T-helper 22 cell (primary cell): ENCODE data around the gene DYSF.

Experiments
- DNase-seq: peaks from one replicate; pipeline ENCODE4 v3.0.0-alpha.2; 2020; ENCODE audit warnings: low read depth

DYSF gene

DNA sequence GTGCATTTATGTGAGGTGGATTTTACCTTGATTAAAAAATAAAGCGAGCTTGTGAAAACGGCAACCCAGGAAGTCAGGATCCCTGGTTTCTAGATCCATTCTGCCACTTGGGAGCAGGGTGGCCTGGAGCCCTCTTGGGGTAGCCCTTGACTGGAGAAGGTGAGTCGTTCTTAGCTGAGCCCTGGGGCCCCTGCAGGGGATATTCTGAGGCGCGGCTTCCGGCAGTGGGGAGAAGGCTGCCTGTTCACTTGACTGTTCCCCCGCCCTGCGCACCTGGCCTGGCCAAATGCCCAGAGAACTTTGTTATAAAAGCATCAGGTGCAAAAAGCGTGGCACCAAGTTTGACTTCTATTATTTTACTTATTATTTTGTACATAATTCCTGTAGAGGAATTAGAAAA lies 221.9 kb downstream of the DYSF start:
- no peak for DNase-seq

DNA sequence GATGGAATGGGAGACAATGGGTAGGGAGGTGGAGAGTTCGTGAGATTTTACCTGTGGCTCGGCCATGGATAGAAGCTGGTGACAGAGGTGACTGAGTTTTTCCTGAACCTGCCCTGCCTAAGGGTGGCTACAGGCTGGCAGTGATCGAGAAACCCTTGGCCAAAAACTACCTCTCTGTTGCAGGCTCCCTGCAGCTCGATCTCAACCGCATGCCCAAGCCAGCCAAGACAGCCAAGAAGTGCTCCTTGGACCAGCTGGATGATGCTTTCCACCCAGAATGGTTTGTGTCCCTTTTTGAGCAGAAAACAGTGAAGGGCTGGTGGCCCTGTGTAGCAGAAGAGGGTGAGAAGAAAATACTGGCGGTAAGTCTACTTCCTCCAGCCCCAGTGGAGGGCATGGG lies 225.5 kb downstream of the DYSF start:
- no peak for DNase-seq

- DNase-seq: no peak
Observed at GRCh38 chr2:71679491-71679890, 226.1 kb downstream of the DYSF start.

DNA sequence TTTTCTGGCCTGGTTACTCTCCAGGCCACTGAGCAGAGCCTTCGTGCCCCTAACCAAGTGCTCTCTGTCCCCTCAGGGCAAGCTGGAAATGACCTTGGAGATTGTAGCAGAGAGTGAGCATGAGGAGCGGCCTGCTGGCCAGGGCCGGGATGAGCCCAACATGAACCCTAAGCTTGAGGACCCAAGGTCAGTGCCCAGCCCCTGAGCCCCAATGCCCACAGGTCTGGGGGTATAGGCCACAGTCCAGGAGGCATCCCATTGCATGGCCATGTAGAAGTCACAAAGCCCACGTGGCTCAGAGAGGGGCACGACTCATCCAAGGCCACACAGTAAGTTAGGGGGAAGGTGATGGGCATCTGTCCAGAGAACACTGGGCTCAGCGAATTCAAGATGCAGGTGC lies 227.6 kb downstream of the DYSF start:
- DNase-seq: no peak

GRCh38 chr2:71681626-71682025 lies 228.3 kb downstream of the DYSF start:
- no peak for DNase-seq

GRCh38 chr2:71682341-71682740 lies 229.0 kb downstream of the DYSF start:
- no peak for DNase-seq

DNA sequence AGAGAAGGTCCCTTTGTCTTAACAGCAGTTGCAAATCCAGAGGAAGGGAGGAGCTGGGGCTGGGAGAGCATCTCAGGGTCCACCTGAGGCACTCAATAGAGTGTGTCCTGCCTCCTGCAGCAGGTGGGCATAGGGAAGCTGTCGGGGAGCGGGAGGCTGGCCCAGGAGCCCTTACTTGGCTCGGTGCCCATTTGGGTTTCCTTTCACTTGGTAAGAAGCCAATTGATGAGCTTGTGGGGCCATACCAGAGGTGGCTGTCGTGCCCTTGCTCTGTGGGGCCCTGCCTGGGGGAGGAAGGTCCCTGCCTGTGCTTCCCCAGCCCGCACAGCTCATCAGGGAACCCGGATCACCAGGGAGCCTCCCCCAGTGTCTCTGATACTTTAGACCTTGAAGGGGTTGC lies 229.7 kb downstream of the DYSF start:
- DNase-seq: no peak

DNA sequence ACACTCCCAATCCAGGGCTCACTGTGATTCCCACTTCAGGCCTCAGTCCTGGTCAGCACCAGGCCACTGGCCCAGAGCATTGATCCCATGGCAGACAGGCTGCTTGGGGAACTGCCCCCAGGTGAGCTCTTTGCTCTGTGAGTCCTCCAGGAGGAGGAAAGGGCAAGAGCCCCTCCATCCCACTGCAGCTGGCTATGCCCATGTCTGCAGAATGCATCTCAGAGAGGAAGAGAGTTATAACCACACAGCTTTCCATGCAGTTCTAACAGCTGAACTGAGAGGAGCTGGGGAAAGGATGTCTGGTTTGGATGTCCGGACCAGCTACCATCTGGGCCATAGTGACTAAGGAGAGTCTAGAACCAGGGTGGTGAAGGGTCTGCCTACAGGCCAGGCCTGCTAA lies 230.3 kb downstream of the DYSF start:
- DNase-seq: no peak

DNA sequence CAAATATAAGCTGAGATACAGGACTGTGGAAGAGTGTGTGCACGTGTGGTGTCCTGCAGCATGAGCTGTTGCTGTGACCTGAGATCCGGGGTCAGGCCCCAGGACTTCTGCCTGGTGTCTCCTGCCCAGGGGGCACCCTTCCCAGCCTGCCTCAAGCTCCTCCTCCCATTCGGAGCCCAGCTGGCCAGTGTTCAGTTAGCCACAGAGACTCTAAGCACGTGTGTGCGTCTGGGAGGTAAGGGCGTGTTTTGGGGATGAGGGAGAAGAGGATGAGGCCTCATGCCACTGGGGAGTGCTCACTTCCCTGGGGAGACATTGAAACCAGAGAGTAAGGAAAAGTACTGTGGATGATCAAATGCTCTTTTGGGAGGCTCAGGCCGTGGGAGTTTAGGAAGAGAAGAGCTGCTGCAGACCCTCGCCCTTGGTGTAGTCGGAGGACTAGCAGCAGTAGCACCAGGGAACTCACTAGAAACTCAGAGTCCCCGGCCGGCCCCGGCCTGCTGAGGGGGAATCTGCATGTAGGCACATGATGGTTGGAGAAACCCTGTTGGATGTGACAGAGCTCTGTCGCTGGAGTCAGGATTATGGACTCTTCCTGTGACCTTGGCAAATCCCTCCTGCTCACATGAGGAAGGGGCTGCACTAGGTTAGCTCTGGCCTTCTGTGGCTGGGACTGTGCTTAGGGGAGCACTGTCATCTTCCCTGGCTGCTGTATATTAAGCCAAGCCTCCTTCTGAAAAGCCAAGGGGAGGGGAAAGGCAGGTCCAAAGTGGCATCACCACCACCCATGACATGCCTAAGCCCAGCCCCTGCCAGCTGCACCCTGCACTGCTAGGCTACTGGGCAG lies 231.1 kb downstream of the DYSF start:
- no peak for DNase-seq

DNA sequence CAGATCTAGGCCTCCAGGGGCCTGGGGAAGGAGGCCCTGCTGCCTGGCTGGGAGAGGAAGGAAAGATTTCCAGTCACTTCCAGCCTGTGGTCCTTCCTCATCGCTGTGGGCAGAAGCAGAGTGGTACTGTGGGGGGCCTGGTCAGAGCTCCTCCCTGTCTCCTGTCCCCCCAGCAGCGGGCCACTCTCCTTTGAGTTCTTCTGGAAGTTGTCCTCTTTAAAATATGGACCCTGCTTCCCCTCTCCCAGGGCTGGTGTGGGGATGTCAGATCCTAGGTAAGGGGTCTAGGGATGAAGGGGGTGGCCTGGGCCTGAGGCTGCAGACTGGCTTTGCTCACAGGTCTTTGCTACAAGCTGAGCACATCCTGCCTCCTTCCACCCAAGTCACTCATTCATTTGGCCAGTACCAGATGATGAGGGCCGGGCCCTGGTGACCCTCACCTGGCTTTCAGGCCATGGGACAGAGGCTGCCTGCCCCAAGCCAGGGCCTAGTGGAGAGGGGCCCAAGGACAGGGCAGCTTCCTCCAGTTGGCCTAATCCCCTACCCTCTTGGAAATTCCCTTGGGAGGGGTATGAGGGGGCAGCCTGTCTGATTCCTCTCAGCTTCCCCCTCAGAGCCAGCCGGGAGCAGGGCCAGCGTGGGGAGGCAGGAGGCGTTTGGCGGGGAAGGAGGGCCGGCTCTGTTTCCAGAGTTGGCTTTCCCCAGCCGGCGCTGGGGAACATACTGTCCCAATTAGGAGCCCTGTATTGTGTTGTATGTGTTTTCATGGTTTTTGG lies 231.9 kb downstream of the DYSF start:
- DNase-seq: no peak

DNA sequence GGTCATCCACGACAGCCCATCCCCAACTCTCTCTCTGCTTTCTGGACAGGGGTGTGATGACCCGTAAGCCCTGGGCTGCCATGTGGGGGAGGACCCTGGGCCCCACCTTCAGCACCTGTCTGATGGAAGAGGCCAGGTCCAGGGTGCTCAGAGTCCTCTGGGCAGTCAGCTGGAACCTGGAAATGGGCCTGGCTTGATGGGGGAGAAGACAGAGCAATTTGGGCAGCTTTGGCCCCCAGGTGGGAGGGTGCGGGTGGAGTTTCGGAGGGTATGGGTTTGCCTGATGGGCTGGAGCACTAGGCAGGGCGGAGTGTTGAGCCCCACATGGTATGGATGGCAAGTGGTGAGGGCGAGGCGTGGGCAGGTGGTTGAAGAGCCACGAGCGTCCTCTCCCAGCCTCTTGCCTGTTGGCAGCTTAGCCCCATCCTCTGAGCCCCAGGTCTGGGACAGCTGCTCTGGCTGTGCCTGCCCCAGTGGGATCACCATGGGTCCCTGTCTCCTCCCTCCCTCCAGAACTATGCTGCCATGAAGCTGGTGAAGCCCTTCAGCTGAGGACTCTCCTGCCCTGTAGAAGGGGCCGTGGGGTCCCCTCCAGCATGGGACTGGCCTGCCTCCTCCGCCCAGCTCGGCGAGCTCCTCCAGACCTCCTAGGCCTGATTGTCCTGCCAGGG lies 232.7 kb downstream of the DYSF start:
- no peak for DNase-seq

- no peak for DNase-seq
Observed at GRCh38 chr2:71686781-71687180, 233.4 kb downstream of the DYSF start.

DNA sequence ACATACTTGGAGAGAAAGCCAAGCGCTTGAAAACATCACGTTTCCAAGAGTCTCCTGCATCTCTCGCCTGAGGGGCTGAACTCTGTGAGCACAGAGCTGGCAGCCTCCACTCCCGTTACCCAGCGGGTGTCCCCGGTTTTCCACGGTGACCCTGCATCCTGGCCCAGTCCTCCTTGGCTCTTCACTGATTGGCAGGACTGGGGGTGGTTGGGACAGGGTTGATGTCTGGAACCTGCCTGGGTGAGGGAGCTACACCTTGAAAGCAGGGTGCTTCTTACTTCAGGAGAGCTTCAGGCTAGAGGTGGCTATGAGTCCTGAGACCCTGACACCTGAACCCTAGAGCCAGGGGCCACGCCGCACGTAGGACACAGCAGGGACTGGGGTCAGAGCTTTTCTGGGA lies 234.1 kb downstream of the DYSF start:
- DNase-seq: no peak

DNA sequence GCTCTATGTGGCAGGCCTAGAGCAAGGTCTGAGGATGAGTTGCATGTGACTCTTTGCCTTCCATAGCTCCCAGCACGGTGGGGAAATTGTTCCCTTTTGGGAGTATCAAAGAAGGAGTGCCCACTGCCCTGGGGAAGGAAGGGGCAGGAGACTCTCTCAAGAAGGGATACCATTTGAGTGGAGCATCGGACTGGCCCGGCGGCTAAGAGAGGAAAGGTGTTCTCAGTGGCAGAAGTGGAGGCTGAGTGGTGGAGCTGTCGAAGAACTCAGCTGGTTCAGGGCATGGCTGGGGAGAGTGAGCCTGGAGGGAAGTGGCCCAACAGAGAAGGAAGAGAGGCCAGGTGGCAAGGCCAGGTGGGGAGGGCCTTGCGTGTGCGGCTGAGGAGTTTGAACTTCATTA lies 235.2 kb downstream of the DYSF start:
- no peak for DNase-seq

DNA sequence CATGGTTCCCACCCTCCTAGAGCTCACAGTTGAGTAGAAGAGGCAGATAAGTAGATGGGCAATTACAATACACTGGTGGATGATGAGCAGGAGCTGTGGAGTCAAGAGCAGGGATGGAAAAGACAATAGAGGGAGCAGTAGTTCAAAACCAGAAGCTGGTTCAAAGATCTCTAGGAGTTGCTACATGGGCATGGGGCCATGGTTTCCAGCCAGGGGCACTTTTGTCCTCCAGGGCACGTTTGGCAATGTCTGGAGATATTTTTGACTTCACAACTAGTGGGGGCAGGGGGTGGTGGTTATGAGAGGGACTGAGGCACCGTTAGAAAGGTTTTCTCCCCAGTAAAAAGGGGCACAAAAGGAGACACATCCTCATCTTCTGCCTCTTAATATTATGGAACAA lies 236.0 kb downstream of the DYSF start:
- no peak for DNase-seq

GRCh38 chr2:71689968-71690834 lies 236.8 kb downstream of the DYSF start:
- DNase-seq: no peak

DNA sequence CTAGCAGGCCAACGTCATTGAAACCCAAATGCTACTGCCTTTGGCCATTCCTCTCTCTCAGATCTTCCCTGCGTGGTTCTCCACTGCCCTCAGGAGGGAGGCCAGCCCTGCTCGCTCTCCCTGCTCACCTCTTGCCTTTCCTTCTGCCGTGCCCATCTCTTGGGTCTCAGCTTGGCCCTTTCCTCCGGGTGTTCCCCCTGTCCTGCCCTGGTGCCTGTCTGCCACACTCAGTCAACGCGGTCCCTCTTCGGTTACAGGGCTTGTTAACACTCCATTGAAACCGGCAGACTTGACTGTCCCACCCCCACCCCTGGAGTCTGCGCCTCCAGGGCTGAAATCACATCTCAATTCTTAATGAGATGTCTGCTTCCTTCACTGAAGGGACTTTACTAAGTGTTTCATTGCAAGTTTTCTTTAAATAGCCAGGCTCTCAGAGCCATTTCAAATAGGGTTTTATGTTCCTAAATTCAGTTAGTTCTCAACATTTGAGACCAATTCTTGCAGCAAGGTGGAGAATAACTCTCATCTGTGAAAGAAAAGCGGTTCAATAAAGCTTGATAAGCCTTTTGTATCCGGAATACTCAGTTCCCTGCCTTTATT lies 237.6 kb downstream of the DYSF start:
- no peak for DNase-seq

- DNase-seq: no peak
Observed at GRCh38 chr2:71691747-71692441, 238.5 kb downstream of the DYSF start.

- DNase-seq: no peak
Observed at GRCh38 chr2:71692621-71693277, 239.4 kb downstream of the DYSF start.
